Epithelial cell of proximal tubule (primary cell): ENCODE measurements around the gene DYNC1H1. TPM values are rescaled to one million over a fixed set of nuclear protein-coding genes. Genes with fewer than 3 reads are reported as not detected.
A peak's percentile ranks its signal among the peaks of the same experiment; 100 is the strongest.

ENCODE experiments used
- DNase-seq: peaks from one replicate; pipeline ENCODE4 v3.0.0-alpha.2; 2011; ENCODE audit warnings: low read depth
- H3K4me3 ChIP-seq: 2 replicates; pipeline ENCODE4 v1.5.1; 2011; ENCODE audit warnings: low read depth, mild to moderate bottlenecking, low read length
- total RNA-seq: library from RNA; depleted of rRNA; stranded (reverse); fragments of >200 nt; gene quantifications from 2 replicates; pipeline ENCODE4 v1.2.3, GENCODE V29; 2015
- TF ChIP-seq, protein P1 (sequence below): conservative IDR thresholded peaks from 2 replicates; pipeline ENCODE4 v1.5.1; 2012; ENCODE audit warnings: low read depth, mild to moderate bottlenecking, low read length

Gene DYNC1H1
- total RNA-seq, 1 donor from 2014 or later: 402 TPM

DNA sequence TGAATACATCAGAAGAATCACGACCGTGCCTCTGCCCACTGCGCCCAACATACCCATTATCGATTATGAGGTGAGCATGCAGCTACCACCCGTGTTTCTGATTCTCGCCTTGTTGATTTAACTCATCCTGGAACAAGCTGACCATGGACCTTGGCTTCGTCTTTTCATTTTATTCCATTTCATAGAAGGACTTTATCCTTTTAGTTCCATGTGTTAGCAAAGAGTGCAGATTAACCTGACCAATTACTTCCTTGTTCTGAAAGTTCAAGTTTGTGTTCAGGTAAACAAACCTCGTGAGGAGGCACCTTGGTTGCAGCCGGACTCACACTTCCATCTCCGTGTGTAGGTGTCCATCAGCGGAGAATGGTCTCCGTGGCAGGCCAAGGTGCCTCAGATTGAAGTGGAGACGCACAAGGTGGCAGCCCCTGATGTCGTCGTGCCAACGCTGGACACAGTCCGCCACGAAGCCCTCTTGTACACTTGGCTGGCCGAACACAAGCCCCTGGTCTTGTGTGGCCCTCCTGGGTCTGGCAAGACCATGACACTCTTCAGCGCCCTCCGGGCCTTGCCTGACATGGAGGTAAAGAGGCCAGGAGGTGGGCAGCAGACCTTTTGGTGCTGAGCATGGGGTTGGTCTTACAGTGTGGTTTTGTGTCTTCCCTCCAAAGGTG lies 52.2 kb downstream of the DYNC1H1 start:
- TF ChIP-seq, protein P1, sequence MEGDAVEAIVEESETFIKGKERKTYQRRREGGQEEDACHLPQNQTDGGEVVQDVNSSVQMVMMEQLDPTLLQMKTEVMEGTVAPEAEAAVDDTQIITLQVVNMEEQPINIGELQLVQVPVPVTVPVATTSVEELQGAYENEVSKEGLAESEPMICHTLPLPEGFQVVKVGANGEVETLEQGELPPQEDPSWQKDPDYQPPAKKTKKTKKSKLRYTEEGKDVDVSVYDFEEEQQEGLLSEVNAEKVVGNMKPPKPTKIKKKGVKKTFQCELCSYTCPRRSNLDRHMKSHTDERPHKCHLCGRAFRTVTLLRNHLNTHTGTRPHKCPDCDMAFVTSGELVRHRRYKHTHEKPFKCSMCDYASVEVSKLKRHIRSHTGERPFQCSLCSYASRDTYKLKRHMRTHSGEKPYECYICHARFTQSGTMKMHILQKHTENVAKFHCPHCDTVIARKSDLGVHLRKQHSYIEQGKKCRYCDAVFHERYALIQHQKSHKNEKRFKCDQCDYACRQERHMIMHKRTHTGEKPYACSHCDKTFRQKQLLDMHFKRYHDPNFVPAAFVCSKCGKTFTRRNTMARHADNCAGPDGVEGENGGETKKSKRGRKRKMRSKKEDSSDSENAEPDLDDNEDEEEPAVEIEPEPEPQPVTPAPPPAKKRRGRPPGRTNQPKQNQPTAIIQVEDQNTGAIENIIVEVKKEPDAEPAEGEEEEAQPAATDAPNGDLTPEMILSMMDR: no peak
- H3K4me3 ChIP-seq: no peak overlapping the region
- DNase-seq: no peak

- no peak overlapping the region for H3K4me3 ChIP-seq
- DNase-seq: no peak
- TF ChIP-seq, protein P1: no peak
Observed at GRCh38 chr14:102018251-102018650, 53.9 kb downstream of the DYNC1H1 start.

GRCh38 chr14:102019006-102019540 lies 54.7 kb downstream of the DYNC1H1 start:
- DNase-seq: no peak
- TF ChIP-seq, protein P1: no peak
- H3K4me3 ChIP-seq: no peak overlapping the region

DNA sequence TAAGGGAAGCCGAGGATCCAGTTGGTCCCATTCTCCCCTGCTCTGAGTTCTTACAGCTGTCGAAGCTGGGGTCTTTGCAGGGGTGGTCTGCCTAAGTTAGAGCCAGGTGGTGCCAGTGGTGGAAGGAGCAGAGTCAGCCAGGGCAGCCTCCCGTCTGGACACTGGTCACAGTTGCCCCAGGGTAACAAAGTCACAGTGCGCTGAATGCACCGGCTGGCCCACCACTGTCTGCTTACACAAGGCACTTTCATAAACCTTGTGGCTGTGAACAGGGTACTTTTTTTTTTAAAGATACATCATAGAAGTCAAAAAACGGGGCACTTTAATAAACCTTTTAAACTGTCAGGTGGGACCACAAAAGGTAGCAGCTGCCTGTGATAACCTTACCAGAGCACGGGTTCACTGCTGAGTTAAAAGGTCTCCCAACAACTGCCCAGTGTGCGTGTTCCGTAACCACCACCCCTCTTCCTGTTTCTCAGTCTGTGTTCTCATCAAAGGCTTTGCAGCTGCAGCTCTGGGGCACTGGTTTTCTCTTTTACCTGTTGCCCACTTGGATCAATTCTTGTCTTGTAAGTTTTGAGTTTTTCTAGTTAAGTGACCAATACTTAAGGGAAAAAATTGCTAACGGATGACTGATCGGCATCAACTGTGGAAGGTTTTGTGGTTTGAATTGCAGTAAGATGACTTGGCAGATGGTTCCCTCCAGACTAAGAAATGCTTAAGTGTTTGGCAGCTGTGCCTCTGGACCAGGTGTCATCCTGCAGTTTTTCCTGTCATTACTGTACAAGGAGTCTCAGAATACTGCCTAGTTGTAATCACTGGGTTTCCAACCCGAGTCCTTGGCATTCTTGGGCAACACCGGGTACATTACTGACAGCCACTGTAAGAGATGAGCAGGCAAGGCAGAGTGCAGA lies 55.9 kb downstream of the DYNC1H1 start:
- DNase-seq: peak; percentile 51
- no peak overlapping the region for H3K4me3 ChIP-seq
- TF ChIP-seq, protein P1: no peak

GRCh38 chr14:102026934-102027333 lies 62.6 kb downstream of the DYNC1H1 start:
- TF ChIP-seq, protein P1: no peak
- no peak overlapping the region for H3K4me3 ChIP-seq
- DNase-seq: no peak

GRCh38 chr14:102027951-102028350 lies 63.6 kb downstream of the DYNC1H1 start:
- no peak overlapping the region for H3K4me3 ChIP-seq
- DNase-seq: no peak
- TF ChIP-seq, protein P1: no peak
